A673 (cell line): ENCODE measurements around the gene MYLK2. TPM values are rescaled to one million over a fixed set of nuclear protein-coding genes. Genes with fewer than 3 reads are reported as not detected.

Experiments
- BruUV-seq: library from RNA; stranded (reverse); fragments of 400-500 nt; replicated peaks from 2 replicates; lab custom pipeline; 2021; lab: Mats Ljungman, UMichigan
- CTCF ChIA-PET: fragments of 300-600 bp; sonication (Branson Sonifier 250); formaldehyde crosslinking; loops from one replicate; lab custom pipeline; 2022; ENCODE audit warnings: antibody characterized with exemption; lab: Charles Lee
- POLR2A ChIA-PET: fragments of 300-600 bp; sonication (Branson Sonifier 250); formaldehyde crosslinking; loops from one replicate; lab custom pipeline; 2022; ENCODE audit warnings: antibody characterized with exemption; ENCODE audit not compliant: low non-redundant PET; lab: Charles Lee
- DNase-seq: peaks from one replicate; pipeline ENCODE4 v3.0.0-alpha.2; 2015; ENCODE audit warnings: low spot score
- H3K27ac ChIP-seq: fragments of 200-600 bp; sonication (generic); 2 replicates; pipeline ENCODE4 v1.5.1; 2016; ENCODE audit warnings: mixed run types, low read depth, mild to moderate bottlenecking, mixed read lengths, antibody characterized with exemption, low read length; ENCODE audit not compliant: poor library complexity, severe bottlenecking
- H3K27me3 ChIP-seq: fragments of 200-600 bp; sonication (generic); replicated peaks from 2 replicates; pipeline ENCODE4 v1.6.1; 2017; ENCODE audit warnings: mixed run types, low read depth, mild to moderate bottlenecking, mixed read lengths, antibody characterized with exemption, low read length; ENCODE audit not compliant: insufficient read depth, poor library complexity
- H3K36me3 ChIP-seq: fragments of 200-600 bp; sonication (generic); 2 replicates; pipeline ENCODE4 v1.6.1; 2016; ENCODE audit warnings: mixed run types, mild to moderate bottlenecking, mixed read lengths, antibody characterized with exemption, low read length; ENCODE audit not compliant: insufficient read depth, poor library complexity, severe bottlenecking
- H3K4me1 ChIP-seq: fragments of 200-600 bp; sonication (generic); 2 replicates; pipeline ENCODE4 v1.6.1; 2017; ENCODE audit warnings: mixed run types, mild to moderate bottlenecking, mixed read lengths, antibody characterized with exemption, low read length; ENCODE audit not compliant: insufficient read depth, poor library complexity, severe bottlenecking
- H3K4me3 ChIP-seq: fragments of 200-600 bp; sonication (generic); 2 replicates; pipeline ENCODE4 v1.5.1; 2016; ENCODE audit warnings: low read depth, mixed run types, mild to moderate bottlenecking, mixed read lengths, low read length; ENCODE audit not compliant: poor library complexity, severe bottlenecking
- H3K9me3 ChIP-seq: fragments of 200-600 bp; sonication (generic); 2 replicates; pipeline ENCODE4 v1.6.1; 2016; ENCODE audit warnings: mixed run types, low read depth, mild to moderate bottlenecking, mixed read lengths, antibody characterized with exemption, low read length; ENCODE audit not compliant: poor library complexity, severe bottlenecking
- EZH2 ChIP-seq: fragments of 200-600 bp; sonication (generic); IDR thresholded peaks from 2 replicates; pipeline ENCODE4 v1.6.1; 2017; ENCODE audit warnings: borderline replicate concordance, low read depth, mild to moderate bottlenecking, mixed read lengths, antibody characterized with exemption, low read length; ENCODE audit not compliant: poor library complexity, severe bottlenecking
- intact Hi-C: fragments of 100-400 bp; cut with micrococcal nuclease; formaldehyde crosslinking; loops from one replicate; pipeline ENCODE4 v1.10.0; 2022; ENCODE audit not compliant: unreplicated experiment
- total RNA-seq: library from RNA; stranded (reverse); gene quantifications from 2 replicates; pipeline ENCODE4 v1.2.3, GENCODE V29; 2021
- TF ChIP-seq, protein P1 (sequence below): fragments of 300-800, 200-600 bp; sonication (generic); conservative IDR thresholded peaks from 2 replicates; pipeline ENCODE4 v1.5.1; 2017; ENCODE audit warnings: low read depth, mild to moderate bottlenecking, antibody characterized with exemption, low read length, moderate library complexity, mixed read lengths

The MYLK2 gene
- total RNA-seq, 1 experiment from 2014 or later = 1.3 TPM

GRCh38 chr20:31870726-31871617, 51.8 kb downstream of the MYLK2 start:
- TF ChIP-seq, protein P1, sequence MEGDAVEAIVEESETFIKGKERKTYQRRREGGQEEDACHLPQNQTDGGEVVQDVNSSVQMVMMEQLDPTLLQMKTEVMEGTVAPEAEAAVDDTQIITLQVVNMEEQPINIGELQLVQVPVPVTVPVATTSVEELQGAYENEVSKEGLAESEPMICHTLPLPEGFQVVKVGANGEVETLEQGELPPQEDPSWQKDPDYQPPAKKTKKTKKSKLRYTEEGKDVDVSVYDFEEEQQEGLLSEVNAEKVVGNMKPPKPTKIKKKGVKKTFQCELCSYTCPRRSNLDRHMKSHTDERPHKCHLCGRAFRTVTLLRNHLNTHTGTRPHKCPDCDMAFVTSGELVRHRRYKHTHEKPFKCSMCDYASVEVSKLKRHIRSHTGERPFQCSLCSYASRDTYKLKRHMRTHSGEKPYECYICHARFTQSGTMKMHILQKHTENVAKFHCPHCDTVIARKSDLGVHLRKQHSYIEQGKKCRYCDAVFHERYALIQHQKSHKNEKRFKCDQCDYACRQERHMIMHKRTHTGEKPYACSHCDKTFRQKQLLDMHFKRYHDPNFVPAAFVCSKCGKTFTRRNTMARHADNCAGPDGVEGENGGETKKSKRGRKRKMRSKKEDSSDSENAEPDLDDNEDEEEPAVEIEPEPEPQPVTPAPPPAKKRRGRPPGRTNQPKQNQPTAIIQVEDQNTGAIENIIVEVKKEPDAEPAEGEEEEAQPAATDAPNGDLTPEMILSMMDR = no peak
- TF ChIP-seq EZH2 = no peak
- no peaks in the 10 kb centered on the region for H3K9me3 ChIP-seq
- ChIA-PET CTCF (no interaction called here), POLR2A (interaction anchor here (0.6 kb wide), 1 partner anchor 327 kb away, joined by 3 read pairs; no protein-coding TSS in a partner anchor)
- no TSS peak for BruUV-seq
- peaks cover 54% of the 10 kb centered on the region for H3K27me3 ChIP-seq
- no peaks in the 10 kb centered on the region for H3K4me1 ChIP-seq
- peak overlapping the region; percentile 49 for H3K4me3 ChIP-seq
- no peak overlapping the region for H3K27ac ChIP-seq
- intact Hi-C loops = no loop called here
- no peaks in the 10 kb centered on the region for H3K36me3 ChIP-seq
- no peak for DNase-seq

DNA sequence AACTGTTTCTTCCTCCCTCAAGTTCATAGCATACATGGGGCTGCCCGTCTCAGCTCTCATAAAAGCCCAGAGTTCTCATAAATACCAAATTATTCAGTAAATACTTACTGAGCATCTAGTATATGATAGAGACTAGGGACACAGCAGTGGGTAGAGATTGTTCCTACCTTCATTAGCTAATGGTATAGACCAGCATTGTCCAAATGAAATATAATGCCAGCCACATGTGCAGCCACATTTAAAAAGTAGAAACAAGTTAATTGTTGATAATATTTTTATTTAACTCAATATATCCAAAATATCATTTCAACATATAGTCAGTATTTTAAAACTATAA, 52.4 kb downstream of the MYLK2 start:
- intact Hi-C loops = no loop called here
- no peak overlapping the region for H3K4me3 ChIP-seq
- no TSS peak for BruUV-seq
- H3K9me3 ChIP-seq = no peaks in the 10 kb centered on the region
- DNase-seq = no peak
- TF ChIP-seq, protein P1 = no peak
- TF ChIP-seq EZH2 = no peak
- H3K4me1 ChIP-seq = no peaks in the 10 kb centered on the region
- ChIA-PET POLR2A (no interaction called here), CTCF (no interaction called here)
- H3K36me3 ChIP-seq = no peaks in the 10 kb centered on the region
- H3K27me3 ChIP-seq = peaks cover 54% of the 10 kb centered on the region
- no peak overlapping the region for H3K27ac ChIP-seq

GRCh38 chr20:31872406-31872805, 53.2 kb downstream of the MYLK2 start:
- Histone ChIP-seq H3K4me3 (no peak overlapping the region), H3K27ac (no peak overlapping the region), H3K4me1 (no peaks in the 10 kb centered on the region), H3K27me3 (peaks cover 54% of the 10 kb centered on the region), H3K36me3 (no peaks in the 10 kb centered on the region), H3K9me3 (no peaks in the 10 kb centered on the region)
- no peak for DNase-seq
- TF ChIP-seq, protein P1 = no peak
- TF ChIP-seq EZH2 = no peak
- intact Hi-C loops = no loop called here
- BruUV-seq = no TSS peak
- CTCF ChIA-PET = no interaction called here
- POLR2A ChIA-PET = no interaction called here
